GOT3 (cell line): ENCODE data around the gene TUNAR.

Source experiments
- DNase-seq: peaks from one replicate; lab custom pipeline; 2025; ENCODE audit warnings: mixed read lengths; lab: John Stamatoyannopoulos, UW

Gene TUNAR

DNA sequence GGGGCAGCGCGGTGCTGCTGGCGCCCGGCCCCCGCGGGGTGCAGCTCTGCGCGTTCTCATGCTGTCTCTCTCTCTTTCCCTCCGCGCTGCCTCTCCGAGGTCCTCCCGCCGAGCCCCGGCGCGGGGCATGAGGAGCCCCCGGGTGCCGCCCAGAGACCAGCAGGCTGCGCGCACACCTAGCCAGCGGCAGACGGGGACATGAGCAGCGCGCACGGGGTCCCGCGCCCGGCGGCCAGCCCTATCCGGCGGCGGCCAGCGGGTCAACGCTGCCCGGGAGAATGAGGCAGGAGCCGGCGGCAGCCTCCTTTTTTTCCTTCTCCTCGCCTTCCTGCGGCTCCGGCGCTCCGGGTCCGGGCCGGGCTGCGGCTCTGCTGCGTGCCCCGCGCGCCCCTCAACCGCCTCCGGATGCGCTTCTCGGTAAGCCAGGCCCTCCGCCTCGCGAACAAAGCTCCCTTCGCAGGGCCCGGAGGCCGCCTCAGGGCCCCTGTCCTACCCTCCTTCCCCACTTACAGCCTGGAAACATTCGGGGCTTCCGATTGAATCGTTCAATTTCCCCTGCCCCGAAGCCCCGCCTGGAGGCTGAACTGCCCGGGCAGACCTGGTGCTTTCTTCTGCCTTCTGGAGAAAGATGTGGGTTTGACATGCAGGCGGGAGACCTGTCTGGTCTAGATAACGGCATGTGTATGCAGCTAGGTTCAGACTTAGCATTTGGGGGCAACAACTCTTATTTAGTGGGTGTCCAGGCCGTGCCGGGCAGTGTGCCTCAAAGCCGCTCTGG, at the start of gene TUNAR:
TSS of gene TUNAR (plus strand) at position 72 of the 778 bp plus-strand sequence.
- DNase-seq, result no peak

DNA sequence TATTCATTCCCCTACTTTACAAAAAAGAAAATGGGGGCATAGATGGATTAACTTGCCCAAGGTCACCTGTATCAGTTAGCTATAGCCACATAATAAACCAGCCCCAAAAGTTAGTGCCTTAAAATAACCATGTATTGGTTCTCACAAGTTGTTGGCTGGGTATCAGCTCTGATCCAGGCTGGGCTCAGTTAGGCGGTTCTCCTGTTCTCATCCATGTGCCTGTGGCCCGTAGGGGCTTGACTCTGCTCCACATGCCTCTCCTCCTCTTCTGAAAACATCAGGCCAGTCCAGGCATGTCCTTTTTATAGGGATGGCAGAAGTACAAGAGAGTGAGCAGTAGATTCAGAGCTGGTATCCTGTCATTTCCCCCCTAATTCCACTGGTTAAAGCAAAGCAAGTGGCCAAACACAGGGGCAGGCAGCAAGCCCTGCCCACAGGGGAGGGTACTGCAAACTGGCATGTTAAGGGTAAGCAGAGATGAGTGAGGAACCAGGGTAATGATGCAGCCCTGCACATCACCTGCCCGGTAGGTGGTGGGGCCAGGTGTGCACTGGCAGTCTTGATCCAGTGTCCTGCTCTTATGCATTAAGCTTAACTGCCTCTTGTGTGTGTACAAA, 47.9 kb upstream of the TUNAR start:
- no peak for DNase-seq

GRCh38 chr14:95829321-95829720, 47.3 kb upstream of the TUNAR start:
- no peak for DNase-seq

DNA sequence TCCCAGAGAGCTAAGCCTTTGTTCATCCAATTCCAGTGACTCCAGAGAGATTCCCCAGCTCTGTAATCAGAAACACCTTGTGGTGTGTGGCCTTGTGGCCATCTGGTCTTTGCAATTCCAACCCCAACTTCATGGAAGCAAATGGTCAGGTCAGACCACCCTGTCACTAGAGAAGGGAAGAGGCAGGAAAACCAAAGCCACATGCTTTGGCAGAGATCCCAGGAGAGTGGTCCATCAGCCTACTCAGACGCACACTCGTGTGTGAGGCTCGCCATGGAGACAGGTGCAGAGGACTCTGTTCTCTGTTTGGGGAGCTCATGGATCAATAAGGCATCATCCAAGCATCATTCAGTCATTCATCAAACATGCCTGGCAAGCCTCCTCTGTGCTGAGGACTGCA, 46.2 kb upstream of the TUNAR start:
- no peak for DNase-seq

DNA sequence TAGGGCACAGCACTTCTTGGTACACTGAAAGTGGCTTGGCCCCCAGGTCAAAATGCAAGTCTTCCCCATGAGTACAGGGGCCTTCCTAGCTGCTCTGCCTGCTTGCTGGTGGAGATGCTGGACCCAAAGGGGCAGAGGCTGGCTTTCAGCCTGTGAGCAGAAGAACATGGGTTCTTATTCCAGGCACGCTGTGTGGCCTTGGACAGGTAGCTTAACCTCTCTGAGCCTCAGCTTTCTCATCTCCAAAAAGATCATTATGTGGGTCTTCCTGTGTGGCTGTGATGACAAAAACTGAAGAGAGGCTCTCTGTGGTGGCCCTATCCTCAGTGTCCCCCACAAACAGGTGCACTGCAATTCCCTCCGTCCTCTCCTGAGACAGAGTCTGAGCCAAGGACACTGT, 45.6 kb upstream of the TUNAR start:
- DNase-seq, result no peak

GRCh38 chr14:95831468-95831867, 45.2 kb upstream of the TUNAR start:
- DNase-seq, result no peak

DNA sequence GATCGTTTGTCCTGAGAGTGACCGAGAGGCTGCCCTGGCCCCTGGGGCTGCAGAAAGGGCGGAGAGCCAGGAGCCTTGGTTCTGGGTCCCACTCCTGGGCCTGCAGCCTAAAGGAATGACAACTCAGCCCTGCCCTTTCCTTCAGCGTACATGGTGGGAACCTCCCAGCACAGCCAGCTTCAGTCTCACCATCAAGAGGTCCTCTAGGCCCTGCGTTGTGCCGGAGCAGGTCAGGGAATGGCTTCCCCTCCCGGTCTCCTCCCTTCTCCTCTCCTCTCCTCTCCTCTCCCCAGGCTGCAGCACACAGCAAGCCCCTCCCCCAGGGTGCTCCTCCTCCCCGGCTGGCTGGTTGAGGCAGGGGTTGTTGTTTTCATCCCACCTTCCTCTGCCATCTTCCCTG, 44.6 kb upstream of the TUNAR start:
- no peak for DNase-seq

DNA sequence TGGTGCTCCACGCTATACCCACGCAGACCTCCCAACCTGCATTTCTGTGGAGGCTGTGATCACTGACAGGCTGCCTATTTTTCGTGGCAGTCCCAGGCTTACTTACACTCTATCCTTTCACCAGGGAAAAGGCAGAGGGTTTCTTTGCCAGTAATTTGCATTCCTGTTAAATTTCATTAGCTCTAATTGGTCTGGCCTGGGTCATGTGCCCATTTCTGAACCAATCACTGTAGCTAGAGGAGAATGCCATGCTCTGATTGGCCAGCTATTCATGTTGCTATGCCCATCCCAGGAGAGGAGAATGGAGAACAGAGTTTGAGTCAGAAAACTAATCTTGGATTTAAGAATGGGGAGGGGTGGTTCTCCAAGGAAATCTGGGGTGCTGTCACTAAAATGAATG, 43.2 kb upstream of the TUNAR start:
- no peak for DNase-seq

DNA sequence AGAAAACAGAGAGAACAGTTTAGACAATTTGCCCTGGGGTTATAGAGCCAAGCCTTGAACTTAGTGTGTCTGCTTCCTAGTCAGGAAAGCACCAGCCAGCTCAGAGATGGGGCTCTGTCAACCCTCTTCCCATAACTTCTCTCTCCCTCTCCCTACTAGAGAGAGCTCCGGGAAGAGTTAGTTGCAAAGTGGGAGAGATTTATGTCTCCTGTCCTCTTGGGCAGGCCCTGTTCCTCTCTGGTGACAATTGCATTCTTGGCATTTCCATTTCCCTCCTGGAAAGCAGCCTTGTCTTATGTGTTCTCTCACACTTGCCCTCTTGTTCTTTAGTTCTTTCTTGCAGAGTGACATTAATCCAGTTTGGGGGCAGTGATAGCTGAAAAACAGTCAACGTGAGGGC, 42.1 kb upstream of the TUNAR start:
- DNase-seq, result no peak

DNA sequence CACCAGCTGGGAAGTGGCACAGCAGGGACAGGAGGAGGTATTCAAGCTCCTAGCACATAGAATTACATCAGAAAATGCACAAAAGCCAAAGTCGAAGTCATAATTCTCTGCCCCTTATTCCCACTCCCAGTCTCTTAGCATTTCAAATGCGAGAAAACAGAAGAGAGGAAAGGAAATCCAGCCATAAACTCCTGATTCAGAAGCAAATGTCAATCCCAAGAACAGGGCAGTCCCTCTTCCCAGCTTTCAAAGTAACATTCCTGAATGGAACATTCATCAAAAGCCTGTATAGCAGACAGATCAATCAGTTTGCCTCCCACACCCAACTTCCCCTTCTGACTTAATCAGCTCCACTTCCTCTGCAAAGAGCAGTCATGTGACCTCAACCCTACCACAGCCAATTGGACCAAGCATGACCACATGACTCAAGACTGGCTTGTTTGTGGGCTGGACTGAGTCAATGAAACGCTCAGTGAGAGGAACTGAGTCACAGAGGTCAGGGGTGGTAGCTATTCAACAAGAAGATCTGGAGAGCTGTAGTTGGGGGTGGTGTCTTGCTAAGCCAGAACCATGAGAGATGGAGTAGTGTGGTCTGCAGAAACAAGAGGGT, 41.4 kb upstream of the TUNAR start:
- no peak for DNase-seq

DNA sequence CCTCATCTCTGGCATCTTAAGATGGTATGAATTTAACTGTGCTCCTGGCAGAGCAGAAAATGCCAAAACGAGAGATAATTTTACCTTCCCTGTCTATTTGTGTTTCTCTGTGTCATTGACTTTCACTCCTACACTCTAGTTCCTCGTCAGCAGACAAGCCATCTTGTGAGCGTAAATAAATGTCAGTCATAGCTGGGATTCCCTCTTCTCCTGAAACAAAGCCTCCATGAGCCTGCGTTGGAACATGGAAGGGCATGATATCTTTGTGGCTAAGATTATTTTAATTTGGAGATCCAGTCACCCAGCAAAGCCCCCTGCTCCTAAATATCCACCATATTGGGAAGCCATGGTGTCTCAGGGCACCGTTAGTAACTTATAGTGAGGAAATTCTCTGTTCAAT, 37.8 kb upstream of the TUNAR start:
- no peak for DNase-seq

- DNase-seq, result no peak
These were observed 36.4 kb upstream of the TUNAR start for GRCh38 chr14:95840094-95840700.

DNA sequence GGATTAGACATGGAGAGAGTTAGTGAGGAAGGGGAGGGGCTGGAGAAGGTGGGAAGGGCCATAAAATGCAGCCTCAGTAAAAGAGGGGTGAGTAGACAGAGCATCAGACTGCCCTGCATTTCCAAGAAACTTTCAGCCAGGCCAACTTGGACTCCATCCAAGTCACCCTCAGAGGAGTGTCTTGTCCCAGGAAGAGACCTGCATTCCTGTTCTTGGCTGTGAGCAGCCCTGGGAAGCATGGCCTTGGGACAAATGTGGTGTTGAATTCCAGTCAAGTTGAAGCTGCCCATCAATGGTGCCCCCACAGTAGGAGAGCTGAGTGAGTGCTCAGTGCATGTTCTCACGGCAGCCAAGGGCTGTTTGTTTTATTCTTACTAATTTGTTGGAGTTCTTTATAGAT, 35.0 kb upstream of the TUNAR start:
- no peak for DNase-seq

GRCh38 chr14:95849761-95850160, 26.9 kb upstream of the TUNAR start:
- DNase-seq, result no peak

- no peak for DNase-seq
These were observed 26.2 kb upstream of the TUNAR start for GRCh38 chr14:95850429-95850828.

DNA sequence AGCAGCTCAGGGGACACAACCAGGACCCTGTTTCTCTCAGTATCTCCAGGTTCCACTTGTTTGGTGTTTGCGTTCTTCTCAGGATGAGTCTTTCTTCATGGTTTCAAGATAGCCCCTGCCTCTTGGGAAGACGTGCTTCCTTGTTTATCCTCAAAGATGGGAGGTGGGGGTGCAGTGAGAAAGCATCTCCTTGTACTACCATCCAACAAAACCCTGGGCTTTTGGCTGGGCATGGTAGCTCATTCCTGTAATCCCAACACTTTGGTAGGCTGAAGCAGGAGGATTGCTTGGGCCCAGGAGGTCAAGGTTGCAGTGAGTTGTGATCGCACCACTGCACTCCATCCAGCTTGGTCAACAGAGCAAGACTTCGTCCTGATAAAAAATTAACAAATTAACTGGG, 21.0 kb upstream of the TUNAR start:
- no peak for DNase-seq

DNA sequence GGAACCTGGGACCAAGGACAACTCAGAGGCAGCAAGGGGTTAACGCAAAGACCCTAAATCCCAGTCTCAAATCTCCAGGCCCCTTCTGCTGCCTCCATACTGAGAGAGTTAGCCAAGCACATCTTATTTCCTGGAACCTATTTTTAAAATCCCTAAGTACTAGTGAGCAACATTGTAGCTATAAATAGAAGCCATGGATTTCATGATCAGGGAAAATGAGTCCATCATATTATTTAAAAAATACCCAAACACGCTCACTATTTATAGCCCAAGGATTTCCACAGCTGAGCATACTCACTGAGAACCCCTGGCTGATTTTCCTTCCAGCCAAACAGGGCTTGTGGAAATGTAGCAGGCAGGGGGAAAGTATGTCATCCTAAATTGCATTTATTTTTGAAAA, 19.4 kb upstream of the TUNAR start:
- no peak for DNase-seq

- DNase-seq, result no peak
These were observed 17.7 kb upstream of the TUNAR start for GRCh38 chr14:95858893-95859292.

- DNase-seq, result no peak
These were observed 14.4 kb upstream of the TUNAR start for GRCh38 chr14:95862243-95862642.

- no peak for DNase-seq
These were observed 13.3 kb upstream of the TUNAR start for GRCh38 chr14:95863295-95863694.

- DNase-seq, result no peak
These were observed 6.9 kb upstream of the TUNAR start for GRCh38 chr14:95869776-95870175.

- no peak for DNase-seq
These were observed 5.9 kb upstream of the TUNAR start for GRCh38 chr14:95870772-95871171.

- DNase-seq, result no peak
These were observed 5.1 kb upstream of the TUNAR start for GRCh38 chr14:95871531-95871930.
